ENCODE results near the gene CRIP1.

The CRIP1 gene

DNA sequence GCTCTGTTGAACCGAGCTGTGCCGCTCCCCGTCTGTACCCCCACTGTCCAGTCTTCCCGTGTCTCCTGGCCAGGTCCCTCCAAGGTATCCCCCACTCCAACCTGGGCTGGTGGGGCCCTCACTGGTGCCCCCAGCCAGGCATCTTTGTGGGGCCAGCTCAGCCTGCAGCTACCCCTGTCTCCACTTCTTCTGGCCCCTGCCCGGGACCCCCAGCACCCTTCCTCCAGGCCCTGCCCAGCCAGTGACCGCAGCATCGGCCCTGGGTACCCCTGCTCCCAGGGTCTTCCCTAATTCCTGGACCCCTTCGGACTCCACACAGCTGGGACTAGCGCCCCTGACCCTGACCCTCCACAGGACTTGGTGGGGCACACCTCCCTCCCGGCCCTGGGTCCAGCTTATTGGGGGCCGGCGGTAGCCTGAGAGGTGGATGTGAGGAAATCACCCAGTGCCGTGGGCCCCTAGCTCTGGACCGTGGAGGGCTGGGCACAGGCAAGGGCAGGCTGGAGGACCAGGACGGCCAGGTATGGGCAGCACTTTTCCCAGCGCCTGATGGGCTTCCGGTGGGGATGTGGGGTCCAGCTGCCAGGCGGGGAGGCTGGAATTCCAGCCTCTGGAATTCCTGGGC is 4.1 kb upstream of the CRIP1 start:
- DNase-seq = no peak

DNA sequence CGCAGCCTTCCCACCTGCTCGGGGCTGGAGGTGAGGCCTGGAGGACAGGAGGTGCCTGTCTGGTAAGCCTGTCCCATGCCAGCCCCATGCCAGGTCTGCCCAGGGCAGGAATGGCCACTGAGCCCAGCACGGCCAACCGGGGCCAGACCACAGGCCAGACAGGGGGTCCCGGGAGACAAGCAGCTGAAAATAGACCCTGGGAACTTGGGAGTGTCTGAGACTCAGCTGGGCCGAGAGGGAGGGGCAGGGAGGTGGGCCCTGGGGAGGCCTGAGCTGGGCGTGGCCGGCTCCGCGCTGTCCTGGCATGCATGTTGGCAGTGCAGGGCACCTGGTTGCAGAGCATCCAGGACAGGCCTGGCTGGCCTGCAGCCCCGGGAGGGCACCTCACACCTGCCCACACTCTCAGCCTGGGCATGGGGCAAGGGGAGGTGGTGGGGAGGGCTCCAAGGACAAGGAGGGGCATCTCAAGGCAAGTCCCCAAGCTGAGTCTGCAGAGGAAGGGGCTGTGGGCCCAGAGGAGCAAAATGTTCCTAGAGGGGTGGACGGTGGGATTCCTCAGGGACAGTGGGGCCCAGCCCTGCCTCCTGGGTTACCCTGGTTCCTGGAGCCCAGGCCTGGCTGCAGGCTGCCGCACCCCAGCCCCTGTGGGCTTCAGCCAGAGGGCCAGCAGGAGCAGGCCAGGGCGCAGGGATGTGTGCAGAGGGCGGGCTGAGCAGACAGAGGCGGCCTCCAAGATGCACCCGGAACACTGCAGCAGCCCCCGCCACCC is 3.2 kb upstream of the CRIP1 start:
- no peak for DNase-seq

- peak; percentile 71 for DNase-seq
Observed at GRCh38 chr14:105484069-105484996, 2.4 kb upstream of the CRIP1 start.

DNA sequence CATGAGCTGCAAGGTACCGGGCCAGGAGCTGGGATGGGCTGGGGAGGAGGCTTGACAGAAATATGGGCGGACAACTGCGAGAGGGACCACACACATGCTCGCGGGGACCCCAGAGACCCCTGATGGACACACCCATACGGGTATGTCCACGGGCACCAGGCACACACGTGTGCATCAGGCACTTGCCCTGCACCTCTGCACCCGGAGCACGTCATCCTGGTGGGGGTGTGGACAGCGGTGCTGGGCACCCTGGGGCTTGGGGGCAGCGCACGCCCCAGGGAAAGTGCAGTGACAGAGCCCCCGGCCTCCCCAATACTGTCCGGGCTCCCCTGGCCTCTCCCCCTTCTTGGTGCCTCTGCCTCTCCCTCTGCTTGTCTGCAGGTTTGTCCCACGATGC is 1.7 kb upstream of the CRIP1 start:
- DNase-seq = no peak

DNA sequence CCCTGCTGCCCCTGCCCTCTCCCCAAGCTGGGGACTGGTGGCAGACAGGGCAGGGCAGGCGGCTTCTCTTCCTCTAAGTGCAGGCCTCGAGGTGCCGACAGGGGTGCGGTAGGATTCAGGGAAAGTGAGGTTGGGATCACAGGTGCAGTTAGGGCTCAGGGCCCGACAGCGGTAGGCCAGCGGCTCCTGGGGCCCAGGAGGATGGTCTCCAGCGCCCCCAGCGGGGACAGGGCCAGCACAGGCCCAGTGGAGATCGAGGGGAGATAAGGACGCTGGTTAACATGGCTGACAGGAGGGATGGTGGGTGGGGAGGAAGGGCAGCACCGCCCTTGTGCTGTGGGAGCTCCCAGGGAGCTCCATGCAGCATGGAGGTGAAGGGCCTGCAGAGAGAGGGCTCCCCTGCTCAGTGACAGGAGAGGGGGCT is 935 bp upstream of the CRIP1 start:
- no peak for DNase-seq

DNA sequence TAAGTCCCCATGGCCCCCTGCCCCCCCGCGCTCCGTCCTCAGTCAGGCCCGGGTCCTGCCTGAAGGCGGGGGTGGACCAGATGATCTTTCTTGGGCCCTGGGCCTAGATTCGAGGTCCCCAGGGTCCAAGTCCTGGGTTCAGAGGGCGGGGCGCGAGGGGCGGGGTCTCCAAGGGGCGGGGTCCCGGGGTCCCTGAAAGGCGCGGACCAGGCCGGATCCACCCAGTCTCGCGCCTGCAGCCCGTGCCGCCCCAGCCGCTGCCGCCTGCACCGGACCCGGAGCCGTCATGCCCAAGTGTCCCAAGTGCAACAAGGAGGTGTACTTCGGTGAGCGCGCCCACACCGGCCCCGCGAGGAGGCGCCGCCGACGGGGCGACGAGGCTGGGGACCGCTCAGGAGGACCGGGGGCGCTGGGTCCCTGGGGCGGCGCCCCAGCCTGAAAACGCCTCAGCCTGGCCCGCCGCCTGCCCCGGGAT is 325 bp downstream of the CRIP1 start:
- DNase-seq = peak; percentile 69

DNA sequence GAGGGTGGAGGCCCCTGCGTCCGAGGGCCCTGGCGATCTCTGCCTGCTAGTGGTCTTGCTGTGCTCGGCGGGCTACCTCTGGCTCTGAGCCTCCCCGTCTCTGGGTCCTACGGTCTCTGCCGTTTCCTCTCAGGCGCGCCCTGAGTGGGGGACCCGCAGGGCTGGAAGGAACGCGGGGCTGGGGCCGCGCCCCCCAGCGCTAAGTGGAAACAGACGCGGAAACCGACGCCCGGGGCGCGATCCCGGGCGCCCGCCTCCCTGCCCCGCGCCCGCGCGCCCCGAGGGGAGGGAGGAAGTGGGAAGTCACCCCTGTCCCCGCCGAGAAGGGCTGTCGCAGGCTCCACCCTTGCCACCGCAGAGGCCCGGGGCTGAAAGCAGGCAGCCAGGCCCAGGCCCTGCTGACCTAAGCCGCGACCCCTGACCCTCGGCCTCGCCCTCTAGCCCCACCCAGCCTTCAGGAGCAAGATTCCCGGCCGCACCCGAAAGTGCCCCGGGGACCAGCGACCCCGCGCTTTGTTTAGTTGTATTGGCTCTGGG is 831 bp downstream of the CRIP1 start:
- DNase-seq = peak; percentile 73

- DNase-seq = no peak
Observed at GRCh38 chr14:105487986-105488777, 1.5 kb downstream of the CRIP1 start.

DNA sequence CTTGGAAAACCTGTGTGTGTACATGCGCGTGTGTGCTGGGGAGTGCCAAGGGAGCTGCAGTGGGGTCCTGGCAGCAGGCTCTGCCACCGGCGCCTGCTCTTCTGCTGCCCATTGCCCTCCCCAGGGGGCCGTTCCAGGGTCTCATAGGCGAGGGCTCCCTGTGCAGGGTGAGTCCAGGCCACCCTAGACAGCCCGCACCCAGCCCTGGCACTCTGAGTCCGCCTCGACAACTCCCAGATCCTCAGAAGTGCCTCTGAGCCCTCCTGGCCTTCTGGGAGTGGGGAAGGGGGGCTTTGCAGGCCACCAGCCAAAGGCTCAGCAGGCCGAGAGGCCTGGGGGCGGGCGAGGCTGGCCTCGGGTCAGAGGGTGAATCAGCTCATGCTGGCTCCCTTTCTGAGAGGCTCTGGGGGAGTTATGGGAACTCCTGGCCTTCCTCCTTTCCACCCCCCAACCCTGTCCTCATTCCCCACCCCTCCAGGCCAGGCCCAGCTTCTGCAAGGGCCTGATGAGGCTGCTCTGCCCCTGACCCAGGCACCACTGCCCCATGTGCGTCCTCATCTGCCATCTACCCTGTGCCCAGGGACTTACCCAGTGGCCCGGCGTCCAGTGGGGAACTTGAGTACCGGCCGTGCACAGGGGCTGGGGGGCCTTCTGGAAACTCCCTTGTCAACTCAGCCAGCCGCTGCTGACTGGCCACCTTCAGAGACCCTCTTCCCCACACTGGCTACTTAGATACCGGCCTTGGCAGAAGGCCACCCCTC is 2.3 kb downstream of the CRIP1 start:
- peak; percentile 54 for DNase-seq

GRCh38 chr14:105489542-105490266 is 3.0 kb downstream of the CRIP1 start:
- peak; percentile 91 for DNase-seq

DNA sequence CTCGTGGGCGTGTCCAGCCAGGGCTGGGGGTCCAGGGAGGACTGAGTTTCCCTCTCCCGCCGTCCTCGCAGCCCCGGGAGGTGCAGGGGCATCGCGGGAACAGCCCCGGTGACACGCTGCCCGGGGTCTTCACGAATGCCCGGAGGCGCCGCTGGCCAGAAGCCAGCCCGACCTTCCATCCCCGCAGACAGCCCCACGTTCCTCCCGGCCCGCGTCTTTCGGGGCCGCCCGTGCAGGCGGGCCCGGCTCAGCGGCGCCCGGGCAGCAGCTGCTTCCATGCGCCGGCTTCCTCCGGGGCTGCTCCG is 3.5 kb downstream of the CRIP1 start:
- no peak for DNase-seq

DNA sequence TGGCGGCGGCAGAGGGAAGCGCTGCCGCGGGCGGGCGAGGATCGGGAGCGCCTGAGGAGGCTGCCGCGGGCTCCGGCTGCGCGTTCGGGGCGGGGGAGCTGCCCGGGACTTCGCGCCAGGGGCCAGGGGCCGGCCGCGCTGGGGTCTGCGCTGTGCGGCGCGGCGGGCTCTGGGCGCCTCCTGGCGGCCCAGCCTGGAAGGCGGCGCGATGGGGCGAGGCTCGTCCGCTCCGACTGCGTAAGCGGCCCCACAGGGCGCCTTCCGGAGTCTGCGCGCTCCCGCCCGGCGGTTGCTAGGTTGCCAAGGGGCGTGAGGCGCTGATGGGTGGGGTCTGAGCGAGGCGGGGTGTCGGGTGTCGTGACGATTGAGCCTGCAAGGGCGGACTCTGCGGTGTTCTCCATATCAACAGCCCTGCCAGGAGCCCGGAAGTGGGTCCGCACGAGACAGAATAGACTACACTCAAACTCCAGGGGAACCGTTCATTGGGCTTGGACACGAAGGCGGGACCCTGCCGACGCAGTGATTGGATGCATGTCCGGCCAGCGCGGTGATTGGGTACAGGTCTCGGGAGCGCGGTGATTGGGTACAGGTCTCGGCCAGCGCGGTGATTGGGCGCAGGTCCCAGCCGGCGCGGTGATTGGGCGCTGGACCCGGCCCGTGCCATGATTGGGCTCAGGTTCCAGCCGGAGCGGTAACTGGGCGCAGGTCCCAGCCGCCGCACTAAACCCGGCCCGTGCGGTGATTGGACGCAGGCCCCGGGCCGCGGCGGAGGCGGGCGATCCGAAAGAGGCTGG is 4.1 kb downstream of the CRIP1 start, which contains the start of gene TEDC1:
Gene TEDC1, plus strand, starts transcription at position 675 of the 794 bp plus-strand sequence. CDS start 130 bp downstream, outside the sequence.
- peak; percentile 100 for DNase-seq

GRCh38 chr14:105491366-105491973 is 4.8 kb downstream of the CRIP1 start:
- peak; percentile 79 for DNase-seq

GRCh38 chr14:105492031-105492970 is 5.6 kb downstream of the CRIP1 start:
- peak; percentile 52 for DNase-seq

GRCh38 chr14:105492971-105493871 is 6.5 kb downstream of the CRIP1 start:
- peak; percentile 46 for DNase-seq

GRCh38 chr14:105493921-105494605 is 7.4 kb downstream of the CRIP1 start:
- peak; percentile 42 for DNase-seq

DNA sequence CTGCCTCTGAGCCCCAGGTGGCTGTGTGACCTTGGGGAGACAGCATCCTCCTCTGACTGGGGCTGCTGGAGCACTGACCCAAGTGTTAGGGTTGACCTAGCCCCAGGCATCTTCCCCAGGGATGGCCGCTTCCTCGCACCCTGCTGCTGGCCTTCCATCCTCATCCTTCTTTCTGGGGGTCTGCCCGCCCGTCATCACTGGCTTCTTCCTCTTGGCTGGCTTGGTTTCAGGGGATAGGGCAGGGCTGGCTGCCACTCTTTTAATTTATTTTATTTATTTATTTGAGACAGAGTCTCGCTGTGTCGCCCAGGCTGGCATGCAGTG is 7.9 kb downstream of the CRIP1 start:
- DNase-seq = no peak

Measured in right forelimb (tissue), 1 donor.